ENCODE measurements around the gene PRR5L.

PRR5L gene

DNA sequence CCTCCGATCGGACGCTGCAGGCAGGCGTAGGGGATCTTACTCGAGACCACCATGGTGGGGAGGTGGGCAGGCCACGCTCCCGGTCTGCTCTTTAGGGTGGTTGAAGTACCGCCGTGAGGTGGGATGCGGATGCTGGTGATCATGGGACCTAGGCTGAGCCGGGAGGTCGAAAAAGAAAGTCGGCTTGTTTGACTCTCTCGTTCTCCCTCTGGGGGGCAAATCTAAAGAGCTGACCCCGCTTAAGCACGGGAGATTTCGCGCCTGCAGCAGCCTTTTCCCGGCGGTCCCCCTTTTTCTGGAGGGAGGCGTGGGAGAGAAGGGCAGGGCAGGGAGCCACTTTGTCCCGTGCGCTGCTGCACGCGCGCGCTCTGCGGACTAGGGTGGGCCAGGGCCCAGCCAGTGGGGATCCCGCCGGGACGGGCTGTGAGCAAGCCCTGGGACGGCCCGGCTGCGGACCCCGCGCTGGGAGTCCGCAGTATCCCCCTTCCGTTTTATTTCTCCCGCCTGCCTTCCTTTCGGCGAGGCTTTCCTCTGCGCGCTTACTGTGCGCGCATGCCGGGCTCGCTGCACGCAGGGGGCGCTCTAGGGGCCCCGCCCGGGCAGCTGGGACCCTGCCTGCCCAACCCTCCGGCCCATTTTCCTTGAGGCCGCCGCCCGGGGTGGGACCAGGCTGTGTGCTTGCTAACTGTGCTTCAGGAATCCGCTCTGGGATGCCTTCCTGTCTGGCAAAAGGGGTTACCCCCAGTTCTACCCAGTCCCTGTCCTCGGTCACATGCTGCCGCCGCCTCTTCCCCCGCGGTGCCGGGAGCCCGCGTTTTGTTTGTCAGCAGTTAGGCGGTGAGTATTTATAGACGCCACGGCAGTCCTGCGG is 81.0 kb downstream of the PRR5L start:
- DNase-seq (ENCODE audit: low spot score), result peak; percentile 43

DNA sequence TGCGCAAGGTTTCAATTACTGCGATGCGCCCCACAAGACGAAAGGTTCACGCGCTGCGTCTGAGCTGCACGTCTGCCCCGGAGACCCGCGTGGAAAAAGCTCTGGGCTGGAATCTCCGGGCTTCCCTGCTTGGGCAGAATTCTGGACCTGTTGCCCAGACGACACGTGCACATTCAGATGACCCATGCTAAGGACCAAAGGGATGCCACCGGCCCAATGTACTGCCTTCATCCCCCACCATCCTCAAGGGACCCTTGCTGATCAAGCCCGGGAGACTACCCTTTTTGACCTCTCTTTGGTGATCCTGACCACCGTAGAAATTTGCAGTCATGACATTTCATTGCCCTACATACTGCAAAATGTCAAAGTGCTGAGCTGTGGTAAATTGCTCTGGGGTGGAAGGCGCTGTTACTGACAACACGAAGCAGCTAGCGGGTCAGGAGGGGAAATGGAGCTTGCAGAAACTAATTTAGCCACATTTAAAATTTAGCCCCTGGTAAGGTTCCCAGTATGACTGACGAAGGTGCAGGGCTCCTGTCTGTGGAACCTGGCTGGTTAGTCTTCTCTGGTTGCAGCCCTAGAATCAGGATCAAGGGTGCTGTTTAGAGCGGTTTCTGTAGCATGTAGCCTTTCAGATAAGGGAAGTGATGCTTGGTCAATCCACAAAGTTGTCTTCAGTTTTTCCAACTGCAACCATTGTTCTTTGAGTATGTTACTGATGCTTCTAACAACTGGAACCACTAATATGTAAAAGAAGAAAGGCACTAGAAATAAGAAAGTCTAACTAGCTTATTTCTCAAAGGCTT is 81.9 kb downstream of the PRR5L start:
- no peak for DNase-seq (ENCODE audit: low spot score)

- no peak for DNase-seq (ENCODE audit: low spot score)
Observed at GRCh38 chr11:36379653-36380052, 83.6 kb downstream of the PRR5L start.

GRCh38 chr11:36380296-36381014 is 84.4 kb downstream of the PRR5L start:
- no peak for DNase-seq (ENCODE audit: low spot score)

- no peak for DNase-seq (ENCODE audit: low spot score)
Observed at GRCh38 chr11:36381015-36381360, 84.9 kb downstream of the PRR5L start.

DNA sequence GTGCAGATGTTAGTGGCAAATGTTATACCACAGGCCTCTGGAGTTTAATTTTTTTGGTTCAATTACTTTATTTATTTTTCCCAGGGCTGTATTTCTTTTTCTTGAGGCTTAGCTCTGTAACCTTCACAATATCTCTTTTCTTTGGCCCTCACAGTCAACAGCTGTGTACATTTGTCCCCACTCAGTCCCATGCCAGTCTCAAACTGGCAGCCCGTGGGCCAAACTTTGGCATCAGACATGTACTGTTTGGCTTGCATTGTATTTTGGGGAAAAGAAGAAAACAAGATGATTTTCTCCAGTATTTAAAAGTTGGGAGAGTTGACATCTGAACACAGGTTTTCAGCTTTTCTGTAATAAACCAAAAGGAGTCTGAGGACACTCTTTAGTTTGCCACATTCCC is 87.1 kb downstream of the PRR5L start:
- no peak for DNase-seq (ENCODE audit: low spot score)

DNA sequence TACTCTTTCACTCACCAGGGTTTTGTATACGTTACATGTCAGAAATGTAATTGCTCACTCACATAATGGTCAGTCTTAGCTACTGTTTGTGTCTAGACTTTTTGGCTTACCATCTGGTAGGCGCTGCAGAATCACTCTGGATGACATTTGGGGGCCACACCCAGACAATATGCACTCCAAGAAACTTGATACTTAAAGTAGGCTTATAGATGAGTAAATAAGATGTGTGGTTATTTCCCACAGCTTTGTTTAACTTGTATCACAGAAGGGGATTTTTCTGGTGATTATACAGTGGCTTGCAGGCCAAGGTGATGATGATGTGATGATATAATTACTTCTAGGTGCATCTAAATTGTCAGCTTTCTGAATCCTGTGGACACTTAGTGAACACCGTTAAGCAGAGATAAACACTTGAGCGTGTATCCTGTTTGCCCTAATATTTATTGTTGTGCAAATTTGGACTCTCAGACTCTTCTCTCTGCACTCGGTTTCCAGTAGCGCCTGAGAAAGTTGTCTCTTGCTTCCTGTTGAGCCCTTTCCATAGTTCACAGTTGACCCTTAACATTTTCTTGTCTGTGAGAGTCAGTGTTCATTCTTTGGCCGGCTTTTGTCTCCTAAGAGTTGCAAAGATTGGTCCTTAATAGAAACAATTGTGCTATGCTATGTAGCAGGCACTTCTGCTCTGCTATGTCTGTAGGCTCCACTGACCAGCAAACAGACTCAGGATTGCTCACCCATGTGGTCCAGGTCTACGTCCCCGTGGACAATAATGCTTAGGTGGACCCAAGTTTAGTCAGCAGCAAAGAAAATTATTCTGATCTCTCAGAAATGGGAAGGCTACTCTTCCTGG is 89.3 kb downstream of the PRR5L start:
- DNase-seq (ENCODE audit: low spot score), result no peak

DNA sequence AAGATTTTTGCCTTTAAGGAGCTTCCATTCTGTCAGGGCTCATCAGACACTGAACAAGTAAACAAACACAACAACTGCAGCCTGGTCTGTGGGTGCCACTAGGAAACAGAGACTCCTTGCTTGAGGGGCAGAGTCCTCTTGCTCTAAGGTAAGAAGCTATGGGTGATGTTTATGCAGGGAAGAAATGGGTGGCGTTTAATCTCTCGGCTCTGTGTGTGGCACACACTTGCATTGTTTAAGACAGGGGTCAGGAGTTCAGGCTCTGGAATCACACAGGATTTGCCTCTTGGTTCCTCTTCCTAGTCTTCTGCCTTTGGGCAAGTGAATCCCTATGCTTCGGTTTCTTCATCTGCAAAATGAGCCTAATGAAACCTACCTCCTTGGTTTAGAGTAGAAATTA is 90.3 kb downstream of the PRR5L start:
- no peak for DNase-seq (ENCODE audit: low spot score)

DNA sequence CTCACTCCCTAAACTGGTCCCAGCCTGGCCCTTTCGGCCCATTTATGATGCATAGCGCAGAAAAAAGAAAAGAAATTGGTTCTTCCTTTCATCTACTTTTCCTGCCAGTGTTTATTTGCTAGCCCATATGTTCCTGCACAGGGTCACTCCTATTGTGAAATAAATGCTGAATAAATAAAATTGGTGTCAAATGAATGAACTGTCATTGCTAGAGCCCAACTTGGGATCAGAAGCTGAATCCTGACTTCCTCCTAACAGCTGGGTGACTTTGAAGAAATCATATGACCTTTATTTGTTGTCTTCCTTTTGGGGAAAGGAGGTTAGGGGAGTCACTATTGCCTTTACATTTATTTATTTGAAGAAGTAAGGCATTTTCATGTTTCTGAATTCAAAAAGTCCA is 92.0 kb downstream of the PRR5L start:
- no peak for DNase-seq (ENCODE audit: low spot score)

DNA sequence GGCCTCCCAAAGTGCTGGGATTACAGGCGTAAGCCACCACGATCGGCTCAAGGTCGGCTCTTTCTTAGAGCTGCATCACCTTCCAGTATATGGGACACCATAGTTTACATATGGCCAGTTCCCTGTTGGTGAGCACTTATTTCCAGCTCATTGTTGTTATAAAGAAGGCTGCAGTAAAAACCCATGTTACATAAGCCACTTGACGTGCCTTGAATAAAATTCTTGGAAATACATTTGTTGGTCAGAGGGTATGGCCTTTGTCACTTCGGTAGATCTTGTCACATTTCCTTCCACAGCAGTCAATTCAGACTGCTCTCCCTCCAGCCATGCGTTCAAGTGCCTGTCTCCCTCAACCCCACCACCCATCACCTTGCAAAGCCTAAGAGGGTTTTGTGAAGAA is 92.9 kb downstream of the PRR5L start:
- no peak for DNase-seq (ENCODE audit: low spot score)

GRCh38 chr11:36389811-36390210 is 93.7 kb downstream of the PRR5L start:
- DNase-seq (ENCODE audit: low spot score), result no peak

GRCh38 chr11:36390963-36391471 is 94.9 kb downstream of the PRR5L start:
- DNase-seq (ENCODE audit: low spot score), result no peak

- no peak for DNase-seq (ENCODE audit: low spot score)
Observed at GRCh38 chr11:36392196-36392595, 96.1 kb downstream of the PRR5L start.

DNA sequence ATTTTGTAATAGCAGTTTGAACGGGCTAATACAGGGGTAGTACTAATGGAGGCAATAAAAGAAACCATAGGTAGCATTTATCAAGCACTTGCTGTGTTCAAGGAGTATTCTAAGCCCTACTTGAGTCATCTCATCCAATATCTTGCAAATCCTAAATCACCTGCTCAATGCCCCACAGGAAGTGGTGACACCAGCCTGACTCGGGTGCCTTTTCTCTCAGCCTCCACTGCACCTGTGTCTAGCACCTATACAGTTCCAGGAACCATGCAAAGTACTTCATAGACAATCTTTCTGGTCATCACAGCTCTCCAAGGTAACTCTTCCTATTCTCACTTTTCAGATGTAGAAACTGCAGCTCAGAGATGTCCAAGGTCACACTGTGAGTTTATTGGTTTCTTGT is 98.0 kb downstream of the PRR5L start:
- DNase-seq (ENCODE audit: low spot score), result no peak

DNA sequence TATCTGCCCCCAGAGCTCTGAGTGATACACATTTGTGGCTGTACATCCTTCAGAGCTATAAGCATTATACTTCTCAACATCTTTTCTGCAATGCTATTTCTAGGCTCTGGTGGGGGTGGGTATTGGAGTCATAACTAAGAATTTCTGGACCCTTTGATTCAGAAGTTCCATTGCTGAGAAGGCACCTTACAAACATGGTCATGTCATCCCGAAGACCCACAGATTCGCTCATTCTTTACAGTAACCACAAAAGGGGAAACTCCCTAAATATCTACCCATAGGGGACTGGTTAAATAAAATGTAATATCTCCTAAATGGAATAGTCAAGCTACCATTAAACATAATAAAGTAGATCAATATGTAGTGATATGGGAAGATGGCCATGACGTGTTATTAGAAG is 98.8 kb downstream of the PRR5L start:
- DNase-seq (ENCODE audit: low spot score), result no peak

GRCh38 chr11:36395978-36396736 is 100.1 kb downstream of the PRR5L start:
- DNase-seq (ENCODE audit: low spot score), result no peak

DNA sequence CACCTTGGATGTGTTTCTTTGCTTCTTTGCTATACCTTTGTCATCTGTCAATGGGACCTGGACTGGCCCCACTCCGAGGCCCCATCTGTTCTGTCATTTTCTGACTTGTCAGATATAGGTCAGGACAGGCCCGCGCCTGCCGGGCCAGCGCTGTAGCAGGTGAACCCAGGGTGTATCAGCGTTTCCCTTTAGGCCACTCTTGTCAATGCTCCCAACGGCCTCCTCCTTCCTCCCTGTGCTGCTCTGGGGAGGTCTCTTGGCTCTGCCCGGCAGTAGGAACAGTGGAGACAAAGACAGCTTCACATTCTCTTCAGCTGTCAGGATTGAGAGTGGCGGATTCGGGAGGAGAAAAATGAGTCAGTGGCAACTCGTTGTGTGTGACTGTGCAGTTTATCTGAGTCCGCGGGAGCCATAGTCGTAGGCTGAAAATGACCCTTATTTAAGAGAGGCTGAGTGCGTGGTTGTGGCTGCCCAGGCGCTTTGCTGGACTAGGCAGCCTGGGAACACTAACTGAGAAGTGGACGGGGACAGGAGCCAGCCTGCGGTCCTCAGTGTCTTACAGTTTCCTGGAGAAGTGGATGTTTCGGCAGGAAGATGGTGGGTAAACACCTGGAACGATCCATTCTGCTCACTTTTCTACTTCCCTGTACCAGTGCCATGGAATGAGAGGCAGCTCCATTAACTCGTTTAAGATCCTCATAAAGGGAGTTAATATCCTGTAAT is 102.3 kb downstream of the PRR5L start:
- DNase-seq (ENCODE audit: low spot score), result peak; percentile 15

DNA sequence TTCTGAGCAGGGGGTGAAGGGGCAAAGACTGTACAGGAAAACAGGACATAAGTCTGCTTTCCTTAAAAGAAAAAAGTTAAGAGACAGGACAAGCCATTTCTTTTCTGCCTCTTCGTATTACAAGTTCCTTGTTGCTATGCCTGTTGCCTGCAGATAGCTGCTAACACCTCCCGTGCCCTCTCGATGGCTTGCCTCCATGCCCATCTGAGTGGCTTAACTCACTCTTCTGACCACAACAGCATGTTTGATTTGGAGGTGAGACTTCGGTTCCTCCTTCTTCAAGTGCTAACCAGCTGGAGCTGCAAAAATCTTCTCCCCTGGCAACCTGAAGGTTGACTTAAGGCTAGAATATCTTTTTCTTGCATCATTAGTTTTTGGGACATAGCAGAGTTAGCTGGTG is 103.1 kb downstream of the PRR5L start:
- DNase-seq (ENCODE audit: low spot score), result no peak

DNA sequence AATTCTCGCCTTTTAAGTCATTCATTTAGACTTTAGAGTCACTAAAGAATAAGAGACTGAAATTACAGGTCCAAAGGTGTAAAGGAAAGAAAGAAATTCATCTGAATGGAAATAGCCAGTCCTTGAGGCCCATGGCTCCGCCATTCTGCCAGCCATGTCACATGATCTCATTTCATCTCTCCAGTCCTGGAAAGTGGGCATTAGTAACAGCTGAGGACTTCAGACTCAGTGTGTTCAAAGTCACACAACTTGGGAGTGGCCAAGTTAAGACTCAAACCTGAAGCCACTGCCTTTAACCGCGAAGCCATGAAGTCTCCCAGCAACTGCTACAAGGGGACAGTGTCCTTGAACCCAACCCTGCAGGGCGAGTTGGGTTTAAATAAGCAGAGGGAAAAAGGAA is 103.7 kb downstream of the PRR5L start:
- no peak for DNase-seq (ENCODE audit: low spot score)

- DNase-seq (ENCODE audit: low spot score), result no peak
Observed at GRCh38 chr11:36400766-36401455, 104.8 kb downstream of the PRR5L start.
